GM04504 (cell line): ENCODE data around the gene FARP1.

Experiments
- DNase-seq: peaks from one replicate; pipeline ENCODE4 v3.0.0-alpha.2; 2012; ENCODE audit warnings: low read depth

The FARP1 gene

DNA sequence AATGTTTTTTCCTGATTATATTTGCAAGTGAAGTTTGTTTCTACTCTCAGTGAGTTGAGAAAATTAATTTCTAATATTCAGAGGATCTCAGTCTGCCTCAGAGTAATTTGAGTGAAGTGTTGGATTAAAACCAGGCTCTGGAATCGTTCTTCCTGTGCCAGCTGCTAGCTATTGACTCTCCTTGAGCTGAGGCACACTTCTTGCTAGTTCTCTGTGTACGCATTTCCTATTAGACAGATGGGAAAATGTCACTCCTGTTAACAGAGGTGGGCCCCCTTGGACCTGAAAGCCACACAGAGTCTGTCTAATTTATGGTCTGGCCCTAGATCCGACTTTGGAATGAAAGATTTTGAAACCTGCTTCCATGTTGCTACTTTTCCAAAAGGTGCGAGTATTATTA lies 141.8 kb downstream of the FARP1 start:
- no peak for DNase-seq

DNA sequence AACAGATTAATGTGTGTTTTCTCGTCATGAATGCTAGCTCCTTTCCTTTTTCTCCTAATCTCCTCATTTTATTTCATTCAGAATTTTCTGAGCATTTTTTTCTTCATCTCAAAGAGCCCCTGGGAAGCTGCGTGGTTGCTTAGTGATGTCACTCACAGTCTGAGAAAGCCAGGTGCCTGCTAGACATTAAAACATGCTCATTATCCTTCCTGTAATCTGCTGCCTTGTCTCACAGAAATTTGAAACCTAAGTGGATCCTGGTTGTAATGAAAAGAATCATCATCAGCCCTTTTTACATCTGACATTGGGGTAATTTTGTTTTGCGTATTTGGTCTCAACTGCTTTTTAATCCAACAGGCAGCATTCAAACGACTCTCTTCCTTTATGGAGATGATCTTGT lies 142.4 kb downstream of the FARP1 start:
- no peak for DNase-seq

DNA sequence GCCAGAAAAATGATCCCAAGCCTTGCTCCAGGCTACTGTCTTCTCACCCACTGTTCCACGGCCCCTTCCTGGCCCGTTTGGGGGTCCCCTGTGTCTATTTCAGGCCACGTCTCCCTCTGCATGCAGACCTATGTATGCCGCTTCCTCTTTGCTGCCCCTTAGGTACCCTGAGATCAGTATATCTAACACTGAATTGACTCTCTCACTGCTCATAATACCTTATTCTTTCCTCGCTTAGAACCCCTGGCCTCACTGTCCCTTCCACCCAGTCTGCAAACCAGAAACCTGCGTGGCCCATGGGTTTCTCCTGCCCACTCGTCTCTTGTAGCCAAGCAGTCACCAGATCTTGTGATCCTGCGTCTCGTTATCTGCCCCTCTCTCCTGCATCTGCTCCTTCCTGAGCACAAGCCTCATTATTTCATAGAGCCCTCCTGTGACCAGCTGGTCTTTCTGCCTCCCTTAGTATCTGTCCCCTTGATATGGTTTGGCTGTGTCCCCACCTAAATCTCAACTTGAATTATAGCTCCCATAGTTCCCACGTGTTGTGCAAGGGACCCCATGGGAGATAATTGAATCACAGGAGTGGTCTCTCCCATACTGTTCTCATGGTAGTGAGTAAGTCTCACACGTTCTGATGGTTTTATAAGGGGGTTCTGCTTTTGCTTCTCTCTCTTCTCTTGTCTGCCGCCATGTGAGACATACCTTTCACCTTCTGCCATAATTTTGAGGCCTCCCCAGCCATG lies 143.1 kb downstream of the FARP1 start:
- DNase-seq, result no peak

DNA sequence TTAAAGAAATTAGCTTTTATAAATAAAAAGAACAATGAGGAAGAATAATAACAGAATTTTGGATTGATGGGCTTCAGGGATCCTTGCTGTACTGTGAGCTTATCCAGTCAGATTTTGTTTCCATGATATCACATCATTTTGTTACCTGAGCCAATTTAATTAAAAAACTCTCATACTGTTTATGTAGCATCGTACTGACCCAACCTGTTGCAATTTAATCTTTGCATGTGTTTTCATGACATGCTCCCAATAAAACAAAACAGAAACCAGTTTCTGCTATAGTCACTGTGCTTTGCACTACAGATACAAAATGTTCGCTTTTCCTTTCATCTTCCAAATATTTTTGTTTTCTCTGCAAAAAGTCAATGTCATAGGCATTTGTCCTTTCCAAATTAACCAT lies 143.9 kb downstream of the FARP1 start:
- DNase-seq, result no peak

DNA sequence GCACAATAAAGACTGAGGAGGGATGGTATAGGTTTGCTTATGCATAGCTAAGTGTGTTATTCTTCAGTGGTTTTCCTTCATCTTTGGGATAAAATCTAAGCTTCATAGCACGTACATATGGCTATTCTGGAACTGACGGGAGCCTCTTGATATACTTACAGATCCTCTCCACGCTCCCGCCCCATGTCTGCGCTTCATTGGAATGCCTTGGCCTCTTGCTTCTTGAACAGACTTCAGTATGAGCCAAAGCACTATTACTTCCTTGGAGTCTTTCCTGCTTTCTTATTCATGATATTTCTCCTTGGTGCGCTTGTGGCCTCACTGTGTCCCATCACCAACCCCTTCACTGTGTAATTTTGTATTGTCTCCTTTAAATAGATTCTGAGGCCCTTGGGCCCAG lies 145.3 kb downstream of the FARP1 start:
- DNase-seq, result no peak

DNA sequence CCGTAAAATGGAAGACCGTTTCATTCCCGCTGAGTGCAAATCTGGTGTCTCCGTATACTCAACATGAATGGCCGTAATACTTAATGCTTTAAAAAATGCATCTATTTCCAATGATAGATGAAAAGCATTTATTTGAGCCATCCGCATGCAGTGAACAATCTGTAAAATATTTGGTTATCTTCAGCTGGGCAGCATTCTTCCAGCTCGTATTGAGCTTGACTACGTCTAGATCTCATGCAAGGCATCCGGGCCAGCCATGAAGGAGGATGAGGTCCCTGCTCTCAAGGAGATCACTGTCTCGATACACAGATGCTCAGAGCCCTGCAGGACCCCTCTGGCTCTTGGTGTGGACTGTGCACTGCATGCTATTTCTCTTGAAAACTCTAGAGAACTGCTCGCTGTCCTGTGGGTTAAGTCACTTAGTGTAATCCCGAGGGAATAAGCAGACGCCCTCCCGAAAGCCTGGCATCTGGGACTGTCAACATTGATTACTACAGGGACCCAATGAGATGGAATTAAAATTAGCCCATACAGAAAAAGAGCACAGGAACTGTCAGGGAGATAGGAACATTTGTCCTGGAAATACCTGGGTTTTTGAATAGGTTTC lies 146.5 kb downstream of the FARP1 start:
- no peak for DNase-seq

DNA sequence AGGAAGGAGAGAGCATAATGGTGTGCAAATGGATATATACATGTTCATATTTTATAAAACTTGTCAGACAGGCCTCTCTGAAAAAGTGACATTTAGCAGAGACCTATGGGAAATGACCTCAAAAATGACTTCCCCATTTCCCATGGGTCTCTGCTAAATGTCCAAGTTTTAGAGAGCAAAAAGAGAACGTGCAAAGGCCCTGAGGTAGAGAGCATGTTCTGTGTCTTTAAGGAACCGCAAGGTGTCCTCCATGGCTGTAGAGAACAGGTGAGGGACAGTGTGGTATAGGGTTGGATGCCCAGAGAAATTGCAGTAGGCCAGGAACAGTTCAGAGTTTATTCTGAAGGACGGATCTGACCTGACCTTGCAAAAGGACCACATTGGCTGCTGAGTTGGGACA lies 147.4 kb downstream of the FARP1 start:
- DNase-seq, result no peak

DNA sequence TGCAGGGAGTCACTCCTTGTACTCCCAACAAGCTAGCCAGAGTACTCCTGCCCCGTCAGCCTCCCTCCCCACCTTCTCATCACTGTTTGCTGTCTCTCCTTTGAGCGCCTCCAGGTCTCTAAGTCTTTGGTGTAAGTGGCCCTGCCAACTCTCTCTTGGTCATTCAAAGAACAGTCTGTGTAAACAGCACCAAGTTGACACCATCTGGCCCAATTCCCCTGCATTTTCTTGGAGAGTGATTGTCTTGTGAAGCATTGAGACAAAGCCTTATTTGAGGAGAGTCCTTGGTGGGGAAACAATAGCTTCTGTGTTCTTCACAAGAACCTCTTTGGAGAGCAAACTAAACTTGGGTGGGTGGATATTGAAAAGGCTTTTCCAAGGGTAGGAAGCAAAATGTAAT lies 148.8 kb downstream of the FARP1 start:
- no peak for DNase-seq

DNA sequence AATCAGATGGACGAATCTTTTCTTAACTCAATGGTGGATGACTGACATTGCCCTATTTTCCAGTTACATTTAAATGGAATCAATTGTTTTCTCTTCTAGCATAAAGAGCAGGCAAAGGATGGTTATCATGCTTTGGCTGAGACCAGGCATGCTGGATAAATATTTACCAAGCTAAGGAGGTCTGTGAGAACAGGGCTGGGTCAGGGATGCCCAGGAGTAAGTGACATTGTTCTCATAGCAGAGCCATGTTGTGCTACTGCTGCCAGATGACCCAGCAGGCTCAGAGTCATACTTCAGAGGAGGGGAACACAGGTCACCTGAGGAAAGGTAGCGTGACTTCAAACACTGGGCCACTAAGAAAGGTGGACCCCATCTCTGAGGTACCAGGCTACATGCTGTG lies 150.2 kb downstream of the FARP1 start:
- no peak for DNase-seq

DNA sequence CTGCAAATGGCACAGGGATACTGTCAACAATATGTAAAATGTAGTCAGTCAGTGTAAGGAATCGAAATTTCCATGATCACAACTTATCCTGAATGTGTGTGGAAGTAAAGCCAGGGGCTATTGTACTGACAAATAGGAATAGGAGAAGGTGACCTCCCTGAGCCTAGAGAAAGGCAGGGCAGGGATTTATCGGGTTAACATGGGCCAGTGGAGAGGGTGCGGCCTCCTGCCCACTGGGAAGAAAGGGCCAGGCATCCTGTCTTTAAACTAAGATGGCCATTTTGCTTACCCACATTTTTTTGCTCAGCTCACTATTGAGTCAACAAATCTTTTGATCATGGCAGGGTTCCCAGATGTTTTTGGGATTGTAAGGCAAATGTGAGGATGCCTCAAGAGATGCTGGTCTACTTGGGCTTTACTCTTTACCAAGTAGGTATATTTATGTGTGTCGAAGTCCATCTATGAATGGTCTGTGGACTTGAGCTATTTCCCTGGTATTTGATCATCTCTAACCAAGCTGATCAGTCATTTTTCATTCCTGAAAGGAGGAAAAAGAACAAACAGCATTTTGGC lies 150.8 kb downstream of the FARP1 start:
- DNase-seq, result no peak

DNA sequence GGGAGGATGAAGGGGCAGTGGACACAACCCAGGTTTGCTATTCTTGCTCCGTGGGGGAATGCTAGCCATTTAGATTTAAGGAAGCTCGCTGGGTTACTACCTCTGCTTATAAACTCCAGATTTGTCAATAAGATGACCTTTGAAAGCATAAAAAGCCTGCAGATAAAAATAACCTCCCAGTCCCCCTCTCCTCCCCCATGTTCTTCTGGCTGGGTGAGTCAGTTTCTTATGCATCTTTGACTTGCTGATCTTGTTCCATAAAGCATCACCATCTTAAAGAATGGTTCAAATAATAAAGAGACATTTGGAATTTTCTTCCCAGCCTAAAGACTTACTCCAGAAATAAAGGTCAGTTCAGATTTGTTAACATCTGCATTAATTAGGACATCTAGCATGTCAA lies 152.5 kb downstream of the FARP1 start:
- DNase-seq, result no peak

DNA sequence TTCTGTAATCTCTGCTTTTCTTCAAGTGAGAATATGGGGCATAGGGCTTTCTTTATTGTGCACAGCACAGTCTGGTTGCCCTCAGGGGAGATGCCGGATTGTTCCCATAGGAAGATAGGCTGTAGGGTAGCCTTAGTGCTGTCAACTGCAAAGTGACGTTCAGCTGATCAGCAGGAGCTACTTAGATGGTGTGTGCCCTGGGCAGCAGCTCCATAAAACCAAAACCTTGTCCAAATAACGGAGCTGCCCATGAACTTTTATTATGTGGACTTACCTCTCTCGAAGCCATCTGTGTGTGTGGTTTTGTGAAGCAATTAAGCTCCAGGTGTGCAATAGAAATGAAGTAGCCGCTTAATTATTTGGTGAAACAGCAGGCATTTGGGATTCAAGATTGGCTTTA lies 154.2 kb downstream of the FARP1 start:
- no peak for DNase-seq

DNA sequence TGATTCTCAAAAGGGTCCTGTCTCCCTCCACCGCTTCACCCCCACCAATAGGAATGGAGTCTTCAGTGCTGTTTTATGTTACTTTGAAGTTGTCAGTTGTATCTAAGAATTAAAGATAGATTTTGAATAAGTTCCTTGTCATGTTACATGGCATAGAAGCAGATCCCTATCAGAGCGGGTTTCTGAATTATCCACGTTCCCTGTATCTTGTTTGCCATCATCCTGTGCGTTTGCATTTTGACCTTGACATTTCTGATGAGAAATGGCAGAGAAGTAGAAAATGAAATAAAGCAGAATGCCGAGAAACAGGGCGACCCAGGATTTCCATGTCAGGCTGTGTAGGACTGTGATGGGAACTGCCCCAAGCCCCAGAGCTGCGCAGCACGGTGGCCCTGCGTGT lies 154.9 kb downstream of the FARP1 start:
- DNase-seq, result no peak

DNA sequence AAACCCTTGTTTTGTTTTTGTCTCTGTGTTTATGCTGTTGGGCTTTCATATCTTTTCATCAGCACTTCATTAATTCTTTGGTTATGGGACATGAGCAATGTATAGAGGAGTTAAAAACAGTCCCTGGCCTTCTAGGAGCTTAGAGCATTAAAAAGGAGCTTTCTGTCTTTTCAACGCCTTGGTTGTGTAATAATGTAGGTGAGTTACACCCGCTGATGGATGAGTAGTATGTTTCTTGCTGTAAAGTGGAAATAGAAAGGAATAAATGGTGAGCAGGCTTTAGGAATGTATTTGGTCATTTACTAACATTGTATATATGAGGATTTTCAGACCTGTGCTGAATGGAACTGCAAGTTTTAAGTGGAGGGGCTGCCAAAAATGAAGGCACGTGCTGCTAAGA lies 155.7 kb downstream of the FARP1 start:
- no peak for DNase-seq

DNA sequence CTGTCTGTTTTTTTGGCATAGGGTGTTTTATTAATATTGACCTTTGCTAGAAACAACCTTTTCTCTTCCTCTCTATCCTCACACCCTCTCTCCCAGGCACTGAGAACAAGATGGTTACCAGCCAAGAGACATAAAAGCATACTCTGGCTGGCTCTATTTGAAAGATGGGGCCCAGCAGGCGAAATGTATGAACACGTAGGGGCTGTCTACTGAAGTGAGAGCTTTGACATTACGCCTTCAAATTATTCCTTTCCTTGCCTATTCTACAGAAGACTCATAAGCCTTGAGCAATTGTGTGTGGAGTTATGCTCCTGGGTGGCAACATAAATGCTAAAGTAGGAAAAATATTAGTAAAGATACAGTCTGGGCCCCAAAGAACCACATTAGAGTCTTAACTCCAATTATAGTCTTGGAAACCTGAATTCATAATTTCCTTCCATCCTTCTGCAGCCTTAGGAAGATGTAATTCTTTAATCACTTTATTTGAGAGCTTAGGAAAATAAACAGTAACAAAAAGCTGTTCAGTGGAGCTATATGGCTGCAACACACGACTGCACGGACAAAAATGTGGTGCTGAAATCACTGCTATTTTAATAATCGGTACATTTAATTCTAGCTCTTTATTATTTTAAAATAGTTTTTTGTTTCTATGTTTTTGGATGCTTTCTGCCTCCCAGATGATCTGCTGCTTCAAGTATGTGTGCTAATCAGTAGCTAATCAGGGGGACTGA lies 156.5 kb downstream of the FARP1 start:
- DNase-seq, result no peak

DNA sequence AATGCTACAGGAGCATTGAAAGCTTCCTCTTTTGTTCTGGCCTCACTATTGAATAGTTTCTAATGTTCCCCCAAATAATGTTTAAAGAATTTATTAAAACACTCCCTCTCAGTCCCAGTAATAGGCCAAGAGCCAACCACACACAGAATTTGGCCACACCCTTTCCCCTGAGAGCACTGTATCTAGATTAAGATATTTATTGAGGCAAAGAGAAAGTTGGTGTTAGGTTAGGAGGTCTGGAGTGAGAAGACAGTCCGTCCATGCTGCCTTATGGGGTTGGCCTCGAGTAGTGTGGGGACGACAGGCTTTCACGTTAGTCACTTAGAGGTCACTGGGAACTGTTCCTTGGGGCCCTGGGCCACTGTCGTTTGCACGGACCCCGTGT lies 157.1 kb downstream of the FARP1 start:
- DNase-seq, result no peak

DNA sequence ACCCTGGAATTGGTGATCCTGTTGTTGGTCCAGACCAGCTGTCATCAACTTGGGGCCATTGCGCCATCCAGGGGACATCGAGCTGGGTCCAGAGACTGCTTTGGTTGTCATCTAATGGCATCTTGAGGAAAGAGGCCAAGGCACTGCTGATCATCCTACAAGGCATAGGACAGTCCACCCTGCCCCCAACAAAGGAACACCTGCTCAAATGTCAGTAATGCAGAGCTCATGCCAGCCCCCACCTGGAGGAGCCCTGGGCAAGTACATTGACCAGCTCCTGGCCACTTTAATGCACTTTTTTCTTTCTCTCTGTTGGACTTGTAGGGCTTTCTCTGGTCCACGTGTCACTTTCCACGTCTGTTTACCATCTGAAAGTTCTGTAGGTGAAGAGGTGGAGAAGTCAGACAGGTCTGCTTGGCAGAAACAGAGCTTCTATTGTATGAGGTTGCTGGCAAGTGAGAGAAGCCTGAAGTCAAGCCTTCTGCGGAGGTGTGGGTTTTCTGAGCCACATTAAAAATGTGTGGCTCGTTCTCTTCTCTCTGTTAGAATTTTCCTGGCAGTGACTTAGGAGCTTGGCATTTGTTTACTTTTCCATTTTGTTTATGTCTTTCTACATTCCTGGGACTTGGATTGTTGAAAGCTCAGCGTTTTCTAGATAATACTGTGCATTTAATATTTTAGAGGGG lies 158.2 kb downstream of the FARP1 start:
- DNase-seq, result no peak

DNA sequence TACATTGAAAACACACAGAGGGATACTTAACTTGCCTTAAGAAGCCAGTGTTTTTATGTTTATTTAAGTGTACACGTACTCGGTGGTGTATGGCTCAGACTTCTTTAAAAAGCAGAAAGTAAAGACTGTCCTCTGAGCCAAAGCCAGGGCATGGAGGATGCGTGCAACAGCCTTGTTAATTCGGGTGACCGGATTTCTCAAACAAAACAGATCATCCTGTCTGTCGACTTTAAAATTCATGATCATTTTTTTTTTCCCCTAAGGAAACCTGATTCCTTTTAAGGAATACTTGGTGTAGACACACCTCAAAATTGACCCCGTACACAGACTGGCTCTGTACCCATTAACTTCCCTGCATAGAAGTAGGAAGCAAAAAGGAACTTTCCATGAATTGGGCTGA lies 158.8 kb downstream of the FARP1 start:
- DNase-seq, result no peak

DNA sequence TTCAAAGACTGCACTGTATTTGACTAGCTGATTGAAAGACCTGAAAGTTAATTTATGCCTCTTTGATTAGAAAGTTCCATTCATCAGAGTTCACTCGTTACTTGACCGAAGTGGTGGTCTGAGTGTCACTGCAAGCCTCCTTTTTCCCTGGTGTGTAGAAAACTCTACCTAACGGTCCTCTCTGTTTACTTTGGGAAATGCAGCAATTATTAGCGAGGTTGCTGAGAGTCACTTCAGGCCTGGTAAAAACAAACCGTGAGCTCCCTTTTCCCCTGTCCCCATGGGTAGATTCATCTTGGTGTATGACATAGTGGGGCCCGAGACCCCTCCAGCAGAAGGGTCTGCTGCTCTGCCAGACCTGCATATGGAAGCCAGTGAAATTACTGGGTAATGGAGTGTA lies 161.0 kb downstream of the FARP1 start:
- no peak for DNase-seq

DNA sequence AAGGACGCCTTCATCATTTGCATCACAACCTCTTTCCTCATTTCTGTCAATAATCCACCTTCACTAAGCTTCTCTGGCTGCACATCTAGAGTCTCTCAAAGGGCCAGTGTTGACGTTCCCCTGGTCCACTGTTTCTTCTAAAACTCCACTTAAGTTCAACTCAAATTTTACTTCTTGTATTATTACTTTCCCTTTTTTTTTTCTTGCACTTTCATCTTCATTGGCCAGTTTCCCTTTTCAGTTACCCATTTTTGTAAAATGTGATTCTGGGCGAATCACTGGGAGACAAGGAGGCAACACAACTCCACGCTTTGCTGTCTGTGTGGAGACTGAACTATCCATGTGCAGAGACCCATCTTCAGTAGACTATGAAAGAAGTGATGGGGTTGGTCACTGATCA lies 162.8 kb downstream of the FARP1 start:
- DNase-seq, result no peak

DNA sequence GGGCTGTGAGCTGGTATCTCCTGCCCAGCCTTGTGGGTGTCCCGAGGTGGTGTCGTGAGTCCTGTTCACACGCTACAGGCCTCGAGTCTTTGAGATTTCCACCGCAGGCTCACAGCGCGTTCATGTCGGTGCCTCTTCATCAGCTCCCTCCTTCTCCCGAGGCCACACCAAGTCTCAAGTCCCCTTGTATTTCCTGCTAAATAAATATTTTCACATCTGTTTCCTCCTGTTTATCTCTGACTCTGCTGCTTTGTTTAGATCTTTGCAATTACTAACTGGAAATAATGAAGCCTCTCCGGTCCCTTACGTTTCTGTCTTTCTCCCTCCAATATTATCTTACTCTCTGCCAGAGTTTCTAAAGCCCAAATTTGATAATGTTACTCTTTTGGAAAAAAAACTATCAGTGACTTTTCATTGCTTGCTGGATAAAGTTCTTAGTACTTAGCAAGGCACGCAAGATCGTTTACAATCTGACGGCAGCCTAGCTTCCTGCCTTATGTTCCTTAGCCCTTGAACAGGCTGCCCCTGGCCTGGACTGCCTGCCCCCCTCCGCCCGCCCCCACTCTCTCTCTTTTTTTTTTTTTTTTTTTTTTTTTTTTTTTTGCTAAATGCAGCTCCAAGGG lies 164.7 kb downstream of the FARP1 start:
- no peak for DNase-seq
